ENCODE measurements around the gene ZNF276. TPM values are rescaled to one million over a fixed set of nuclear protein-coding genes. Genes with fewer than 3 reads are reported as not detected.

Gene ZNF276
- total RNA-seq, 4 donors from 2014 or later, result 6.4 to 41.5 (median 20.8) TPM

- Histone ChIP-seq H3K9me3 (no peaks in the 10 kb centered on the region), H3K27ac (no peak overlapping the region), H3K36me3 (no peaks in the 10 kb centered on the region), H3K4me1 (no peaks in the 10 kb centered on the region), H3K27me3 (no peaks in the 10 kb centered on the region), H3K4me3 (no peak overlapping the region)
- no peak for TF ChIP-seq CTCF (IDR thresholded peaks at IDR 0.05)
- TF ChIP-seq POLR2A (IDR thresholded peaks at IDR 0.05), result no peak
- DNase-seq, result no peak
- intact Hi-C loops (cut with DNase I; ENCODE audit: low total_unique reads), result loop anchor here (5.0 kb wide), 1 partner anchor 240 kb away; the partner anchor contains the start of gene DEF8
Measured at GRCh38 chr16:89707695-89708094, 13.6 kb upstream of the ZNF276 start.

- no peak overlapping the region for H3K4me3 ChIP-seq
- TF ChIP-seq POLR2A (IDR thresholded peaks at IDR 0.05) (no peak), CTCF (IDR thresholded peaks at IDR 0.05) (no peak)
- H3K9me3 ChIP-seq, result no peaks in the 10 kb centered on the region
- H3K4me1 ChIP-seq, result no peaks in the 10 kb centered on the region
- DNase-seq, result no peak
- H3K27me3 ChIP-seq, result no peaks in the 10 kb centered on the region
- H3K36me3 ChIP-seq, result no peaks in the 10 kb centered on the region
- intact Hi-C loops (cut with DNase I; ENCODE audit: low total_unique reads), result loop anchor here (5.0 kb wide), 1 partner anchor 239 kb away; the partner anchor contains the start of gene DEF8
- H3K27ac ChIP-seq, result no peak overlapping the region
Measured at GRCh38 chr16:89708481-89708931, 12.8 kb upstream of the ZNF276 start.

GRCh38 chr16:89709166-89709565 lies 12.2 kb upstream of the ZNF276 start:
- Histone ChIP-seq H3K27me3 (no peaks in the 10 kb centered on the region), H3K27ac (no peak overlapping the region), H3K9me3 (no peaks in the 10 kb centered on the region), H3K4me3 (no peak overlapping the region), H3K36me3 (no peaks in the 10 kb centered on the region), H3K4me1 (no peaks in the 10 kb centered on the region)
- TF ChIP-seq CTCF (IDR thresholded peaks at IDR 0.05) (no peak), POLR2A (IDR thresholded peaks at IDR 0.05) (no peak)
- intact Hi-C loops (cut with DNase I; ENCODE audit: low total_unique reads), result loop anchor here (5.0 kb wide), 1 partner anchor 238 kb away; the partner anchor contains the start of gene DEF8
- DNase-seq, result no peak

GRCh38 chr16:89709716-89710432 lies 11.5 kb upstream of the ZNF276 start:
- Histone ChIP-seq H3K9me3 (no peaks in the 10 kb centered on the region), H3K27me3 (no peaks in the 10 kb centered on the region), H3K27ac (no peak overlapping the region), H3K4me3 (no peak overlapping the region), H3K4me1 (no peaks in the 10 kb centered on the region), H3K36me3 (no peaks in the 10 kb centered on the region)
- intact Hi-C loops (cut with DNase I; ENCODE audit: low total_unique reads), result loop anchor here (5.0 kb wide), 1 partner anchor 237 kb away; the partner anchor contains the start of gene DEF8
- no peak for DNase-seq
- TF ChIP-seq POLR2A (IDR thresholded peaks at IDR 0.05) (no peak), CTCF (IDR thresholded peaks at IDR 0.05) (no peak)
